GM23338 (cell line): ENCODE results near the gene SEPTIN6. TPM values are rescaled to one million over a fixed set of nuclear protein-coding genes. Genes with fewer than 3 reads are reported as not detected.
A peak's percentile ranks its signal among the peaks of the same experiment; 100 is the strongest.

ENCODE experiments used
- ATAC-seq: fragments of 200-7000 bp; cut with Tn5 transposase; 3 replicates; pipeline ENCODE4 v1.9.1; 2020
- DNase-seq: peaks from one replicate; pipeline ENCODE4 v3.0.0-alpha.2; 2015; ENCODE audit warnings: low spot score
- H2AFZ ChIP-seq: fragments of 200-600 bp; sonication (generic); 2 replicates; pipeline ENCODE4 v1.8.0; 2016; ENCODE audit warnings: antibody characterized with exemption, mild to moderate bottlenecking, moderate library complexity
- H3F3A ChIP-seq: fragments of 200-600 bp; sonication (generic); replicated peaks from 2 replicates; pipeline ENCODE4 v1.8.0; 2017; ENCODE audit warnings: antibody characterized with exemption, mixed run types, low read depth
- H3K27ac ChIP-seq: fragments of 200-600 bp; sonication (generic); 2 replicates; pipeline ENCODE4 v1.6.1; 2016; ENCODE audit warnings: low read depth
- H3K27me3 ChIP-seq: fragments of 200-600 bp; sonication (generic); 2 replicates; pipeline ENCODE4 v1.8.0; 2016; ENCODE audit warnings: mild to moderate bottlenecking, mixed run types, moderate library complexity; ENCODE audit not compliant: insufficient read depth
- H3K36me3 ChIP-seq: fragments of 200-600 bp; sonication (generic); 2 replicates; pipeline ENCODE4 v1.8.0; 2016; ENCODE audit warnings: mild to moderate bottlenecking; ENCODE audit not compliant: insufficient read depth
- H3K4me1 ChIP-seq: fragments of 200-600 bp; sonication (generic); 2 replicates; pipeline ENCODE4 v1.8.0; 2016; ENCODE audit warnings: mild to moderate bottlenecking, moderate library complexity; ENCODE audit not compliant: insufficient read depth
- H3K4me2 ChIP-seq: fragments of 200-600 bp; sonication (generic); 2 replicates; pipeline ENCODE4 v1.7.1; 2017; ENCODE audit warnings: mixed run types
- H3K4me3 ChIP-seq: fragments of 200-600 bp; sonication (generic); 2 replicates; pipeline ENCODE4 v1.6.1; 2016; ENCODE audit warnings: mixed run types
- H3K79me2 ChIP-seq: fragments of 200-600 bp; sonication (generic); replicated peaks from 2 replicates; pipeline ENCODE4 v1.8.0; 2017; ENCODE audit warnings: mild to moderate bottlenecking; ENCODE audit not compliant: insufficient read depth
- H3K9me2 ChIP-seq: fragments of 200-600 bp; sonication (generic); 2 replicates; pipeline ENCODE4 v1.8.0; 2017; ENCODE audit not compliant: insufficient read depth
- H4K20me1 ChIP-seq: fragments of 200-600 bp; sonication (generic); replicated peaks from 2 replicates; pipeline ENCODE4 v1.8.0; 2017; ENCODE audit warnings: mild to moderate bottlenecking; ENCODE audit not compliant: insufficient read depth
- H3K27ac Mint-ChIP-seq: 2 replicates; pipeline ENCODE4 v1.8.0; 2020; ENCODE audit warnings: inconsistent platforms, mild to moderate bottlenecking, moderate library complexity, mixed read lengths
- H3K27me3 Mint-ChIP-seq: 3 replicates; pipeline ENCODE4 v1.8.0; 2022; ENCODE audit warnings: low read depth, mild to moderate bottlenecking, moderate library complexity, mixed read lengths, inconsistent platforms; ENCODE audit not compliant: insufficient read depth, poor library complexity
- H3K36me3 Mint-ChIP-seq: 3 replicates; pipeline ENCODE4 v1.8.0; 2021; ENCODE audit warnings: low read depth, mild to moderate bottlenecking, inconsistent platforms, moderate library complexity, mixed read lengths
- H3K4me1 Mint-ChIP-seq: 3 replicates; pipeline ENCODE4 v1.8.0; 2020; ENCODE audit warnings: mild to moderate bottlenecking, inconsistent platforms, mixed read lengths
- H3K4me3 Mint-ChIP-seq: 3 replicates; pipeline ENCODE4 v1.8.0; 2021; ENCODE audit warnings: moderate library complexity, mild to moderate bottlenecking, inconsistent platforms, mixed read lengths
- H3K9me3 Mint-ChIP-seq: 3 replicates; pipeline ENCODE4 v1.8.0; 2020; ENCODE audit warnings: moderate library complexity, mild to moderate bottlenecking, inconsistent platforms, mixed read lengths
- CREB1 ChIP-seq: fragments of 250-450 bp; sonication (Bioruptor Pico); IDR thresholded peaks from 2 replicates; pipeline ENCODE4 v1.5.0; 2020; ENCODE audit warnings: low read depth, mild to moderate bottlenecking, moderate library complexity
- CTCF ChIP-seq, 2 experiments: fragments of 200-600 bp in 1 of 2; sonication (generic) in 1 of 2; conservative IDR thresholded peaks; 2 replicates each; pipeline versions ENCODE4 v1.5.1 to v1.6.1; 2016 to 2017; ENCODE audit warnings: antibody characterized with exemption in 2 of 2, low read depth in 2 of 2, mild to moderate bottlenecking in 2 of 2, moderate library complexity in 1 of 2
- EZH2 ChIP-seq: fragments of 200-600 bp; sonication (generic); IDR thresholded peaks from one replicate; pipeline ENCODE4 v1.8.0; 2017; ENCODE audit warnings: antibody characterized with exemption, mild to moderate bottlenecking, low read depth; ENCODE audit not compliant: unreplicated experiment
- EZH2phosphoT487 ChIP-seq: fragments of 200-600 bp; sonication (generic); IDR thresholded peaks from one replicate; pipeline ENCODE4 v1.8.1; 2018; ENCODE audit warnings: antibody characterized with exemption; ENCODE audit not compliant: unreplicated experiment
- JUNB ChIP-seq: IDR thresholded peaks from one replicate; pipeline ENCODE4 v1.6.1; 2016; ENCODE audit warnings: antibody characterized with exemption; ENCODE audit not compliant: unreplicated experiment
- NANOG ChIP-seq: IDR thresholded peaks from 2 replicates; pipeline ENCODE4 v1.6.1; 2016; ENCODE audit warnings: antibody characterized with exemption, borderline replicate concordance
- POLR2AphosphoS5 ChIP-seq: IDR thresholded peaks from 2 replicates; pipeline ENCODE4 v1.6.1; 2016; ENCODE audit warnings: antibody characterized with exemption, low read depth
- ZNF114 ChIP-seq: fragments of 250-450 bp; sonication (Bioruptor Pico); IDR thresholded peaks from 2 replicates; pipeline ENCODE4 v1.5.0; 2020; ENCODE audit warnings: mild to moderate bottlenecking, moderate library complexity
- polyA plus RNA-seq: library from polyadenylated mRNA; unstranded; fragments of >200 nt; fragmentation: Nextera tagmentation; extraction: Ambion mirVana; gene quantifications from 2 replicates; pipeline ENCODE4 v1.2.1, GENCODE V29; 2016
- total RNA-seq: library from RNA; depleted of rRNA; stranded (reverse); fragments of >200 nt; shearing (Covaris generic); gene quantifications from 2 replicates; pipeline ENCODE4 v1.2.3, GENCODE V29; 2014
- TF ChIP-seq, protein P1 (sequence below): fragments of 250-450 bp; sonication (Bioruptor Pico); IDR thresholded peaks from 2 replicates; pipeline ENCODE4 v1.5.0; 2020; ENCODE audit warnings: mild to moderate bottlenecking, moderate library complexity

The SEPTIN6 gene
- total and polyA plus RNA-seq, 2 experiments from 2014 or later: 37.0 to 43.6 TPM

DNA sequence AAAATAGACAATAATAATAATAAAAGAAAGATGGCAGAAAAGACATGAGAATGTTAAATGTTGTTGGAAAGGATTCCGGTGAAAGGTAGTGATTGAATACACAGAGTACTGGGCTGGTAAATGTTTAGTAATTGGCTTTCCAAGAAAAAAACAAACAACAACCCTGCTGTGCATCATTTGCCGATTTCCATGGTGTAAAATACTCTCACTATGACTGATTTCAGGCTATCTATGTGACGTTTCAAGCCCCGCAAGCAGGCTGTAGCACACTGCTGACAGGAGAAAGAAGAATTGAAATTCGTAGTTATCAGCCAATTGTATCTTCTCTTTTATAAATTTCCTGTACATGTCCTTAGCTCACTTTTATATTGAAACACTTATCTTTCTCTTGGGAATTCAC is 13.6 kb upstream of the SEPTIN6 start:
- no peaks in the 10 kb centered on the region for H3K27me3 ChIP-seq
- no peak overlapping the region for H2AFZ ChIP-seq
- Mint-ChIP-seq H3K4me1 (no peaks in the 10 kb centered on the region), H3K9me3 (no peaks in the 10 kb centered on the region; the same call in 2 of the 3 replicates), H3K27ac (no peak overlapping the region), H3K27me3 (peaks cover 2% of the 10 kb centered on the region), H3K4me3 (no peak overlapping the region), H3K36me3 (no peaks in the 10 kb centered on the region)
- TF ChIP-seq CREB1 (CRISPR knock-in tag) (no peak), ZNF114 (CRISPR knock-in tag) (no peak), CTCF (conservative IDR thresholded peaks at IDR 0.05; ENCODE audit: low read depth in 2 of 2) (no peak)
- H4K20me1 ChIP-seq: no peaks in the 10 kb centered on the region
- no peaks in the 10 kb centered on the region for H3K9me2 ChIP-seq
- no peak overlapping the region for H3K4me2 ChIP-seq
- no peaks in the 10 kb centered on the region for H3K79me2 ChIP-seq
- no peaks in the 10 kb centered on the region for H3F3A ChIP-seq
- H3K36me3 ChIP-seq: no peaks in the 10 kb centered on the region
- no peak overlapping the region for H3K4me3 ChIP-seq
- ATAC-seq (no peak), DNase-seq (no peak)
- no peak overlapping the region for H3K27ac ChIP-seq
- no peaks in the 10 kb centered on the region for H3K4me1 ChIP-seq

DNA sequence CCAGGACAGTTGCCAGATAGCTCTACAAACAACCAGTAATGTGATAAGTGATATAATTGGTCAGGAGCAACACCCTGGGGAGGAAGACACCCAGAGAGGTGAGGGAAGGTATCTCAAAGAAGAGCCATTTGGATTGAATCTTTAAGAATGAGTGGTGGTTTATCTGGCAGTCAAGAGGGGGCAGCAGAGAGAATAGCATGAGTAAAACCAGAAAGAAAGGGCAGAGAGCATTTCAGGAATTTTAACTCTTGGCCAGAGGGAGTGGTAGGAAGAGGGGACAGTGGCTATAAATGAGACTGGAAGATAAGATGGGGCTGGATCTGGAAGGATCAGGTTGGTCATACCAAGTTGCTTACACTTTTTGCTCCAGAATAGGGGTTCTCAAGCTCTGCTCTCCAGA is 5.9 kb upstream of the SEPTIN6 start:
- H3K4me3 ChIP-seq: no peak overlapping the region
- H3K9me2 ChIP-seq: no peaks in the 10 kb centered on the region
- no peaks in the 10 kb centered on the region for H3K36me3 Mint-ChIP-seq
- H3K27ac Mint-ChIP-seq: no peak overlapping the region
- DNase-seq: peak; percentile 82
- H3K79me2 ChIP-seq: no peaks in the 10 kb centered on the region
- peak; percentile 15; the same call in 2 of the 3 replicates for ATAC-seq
- H3K4me1 ChIP-seq: no peaks in the 10 kb centered on the region
- H3K36me3 ChIP-seq: no peaks in the 10 kb centered on the region
- no peak overlapping the region for H3K4me2 ChIP-seq
- no peak overlapping the region for H2AFZ ChIP-seq
- H3K27me3 ChIP-seq: peaks cover 21% of the 10 kb centered on the region
- H3K4me3 Mint-ChIP-seq: no peak overlapping the region
- peaks cover 32% of the 10 kb centered on the region for H3K4me1 Mint-ChIP-seq
- no peaks in the 10 kb centered on the region for H3F3A ChIP-seq
- peaks cover 18% of the 10 kb centered on the region for H3K27me3 Mint-ChIP-seq
- no peaks in the 10 kb centered on the region for H4K20me1 ChIP-seq
- H3K27ac ChIP-seq: no peak overlapping the region
- no peaks in the 10 kb centered on the region for H3K9me3 Mint-ChIP-seq
- no peak for TF ChIP-seq JUNB
- TF ChIP-seq NANOG: no peak
- TF ChIP-seq, protein P1, sequence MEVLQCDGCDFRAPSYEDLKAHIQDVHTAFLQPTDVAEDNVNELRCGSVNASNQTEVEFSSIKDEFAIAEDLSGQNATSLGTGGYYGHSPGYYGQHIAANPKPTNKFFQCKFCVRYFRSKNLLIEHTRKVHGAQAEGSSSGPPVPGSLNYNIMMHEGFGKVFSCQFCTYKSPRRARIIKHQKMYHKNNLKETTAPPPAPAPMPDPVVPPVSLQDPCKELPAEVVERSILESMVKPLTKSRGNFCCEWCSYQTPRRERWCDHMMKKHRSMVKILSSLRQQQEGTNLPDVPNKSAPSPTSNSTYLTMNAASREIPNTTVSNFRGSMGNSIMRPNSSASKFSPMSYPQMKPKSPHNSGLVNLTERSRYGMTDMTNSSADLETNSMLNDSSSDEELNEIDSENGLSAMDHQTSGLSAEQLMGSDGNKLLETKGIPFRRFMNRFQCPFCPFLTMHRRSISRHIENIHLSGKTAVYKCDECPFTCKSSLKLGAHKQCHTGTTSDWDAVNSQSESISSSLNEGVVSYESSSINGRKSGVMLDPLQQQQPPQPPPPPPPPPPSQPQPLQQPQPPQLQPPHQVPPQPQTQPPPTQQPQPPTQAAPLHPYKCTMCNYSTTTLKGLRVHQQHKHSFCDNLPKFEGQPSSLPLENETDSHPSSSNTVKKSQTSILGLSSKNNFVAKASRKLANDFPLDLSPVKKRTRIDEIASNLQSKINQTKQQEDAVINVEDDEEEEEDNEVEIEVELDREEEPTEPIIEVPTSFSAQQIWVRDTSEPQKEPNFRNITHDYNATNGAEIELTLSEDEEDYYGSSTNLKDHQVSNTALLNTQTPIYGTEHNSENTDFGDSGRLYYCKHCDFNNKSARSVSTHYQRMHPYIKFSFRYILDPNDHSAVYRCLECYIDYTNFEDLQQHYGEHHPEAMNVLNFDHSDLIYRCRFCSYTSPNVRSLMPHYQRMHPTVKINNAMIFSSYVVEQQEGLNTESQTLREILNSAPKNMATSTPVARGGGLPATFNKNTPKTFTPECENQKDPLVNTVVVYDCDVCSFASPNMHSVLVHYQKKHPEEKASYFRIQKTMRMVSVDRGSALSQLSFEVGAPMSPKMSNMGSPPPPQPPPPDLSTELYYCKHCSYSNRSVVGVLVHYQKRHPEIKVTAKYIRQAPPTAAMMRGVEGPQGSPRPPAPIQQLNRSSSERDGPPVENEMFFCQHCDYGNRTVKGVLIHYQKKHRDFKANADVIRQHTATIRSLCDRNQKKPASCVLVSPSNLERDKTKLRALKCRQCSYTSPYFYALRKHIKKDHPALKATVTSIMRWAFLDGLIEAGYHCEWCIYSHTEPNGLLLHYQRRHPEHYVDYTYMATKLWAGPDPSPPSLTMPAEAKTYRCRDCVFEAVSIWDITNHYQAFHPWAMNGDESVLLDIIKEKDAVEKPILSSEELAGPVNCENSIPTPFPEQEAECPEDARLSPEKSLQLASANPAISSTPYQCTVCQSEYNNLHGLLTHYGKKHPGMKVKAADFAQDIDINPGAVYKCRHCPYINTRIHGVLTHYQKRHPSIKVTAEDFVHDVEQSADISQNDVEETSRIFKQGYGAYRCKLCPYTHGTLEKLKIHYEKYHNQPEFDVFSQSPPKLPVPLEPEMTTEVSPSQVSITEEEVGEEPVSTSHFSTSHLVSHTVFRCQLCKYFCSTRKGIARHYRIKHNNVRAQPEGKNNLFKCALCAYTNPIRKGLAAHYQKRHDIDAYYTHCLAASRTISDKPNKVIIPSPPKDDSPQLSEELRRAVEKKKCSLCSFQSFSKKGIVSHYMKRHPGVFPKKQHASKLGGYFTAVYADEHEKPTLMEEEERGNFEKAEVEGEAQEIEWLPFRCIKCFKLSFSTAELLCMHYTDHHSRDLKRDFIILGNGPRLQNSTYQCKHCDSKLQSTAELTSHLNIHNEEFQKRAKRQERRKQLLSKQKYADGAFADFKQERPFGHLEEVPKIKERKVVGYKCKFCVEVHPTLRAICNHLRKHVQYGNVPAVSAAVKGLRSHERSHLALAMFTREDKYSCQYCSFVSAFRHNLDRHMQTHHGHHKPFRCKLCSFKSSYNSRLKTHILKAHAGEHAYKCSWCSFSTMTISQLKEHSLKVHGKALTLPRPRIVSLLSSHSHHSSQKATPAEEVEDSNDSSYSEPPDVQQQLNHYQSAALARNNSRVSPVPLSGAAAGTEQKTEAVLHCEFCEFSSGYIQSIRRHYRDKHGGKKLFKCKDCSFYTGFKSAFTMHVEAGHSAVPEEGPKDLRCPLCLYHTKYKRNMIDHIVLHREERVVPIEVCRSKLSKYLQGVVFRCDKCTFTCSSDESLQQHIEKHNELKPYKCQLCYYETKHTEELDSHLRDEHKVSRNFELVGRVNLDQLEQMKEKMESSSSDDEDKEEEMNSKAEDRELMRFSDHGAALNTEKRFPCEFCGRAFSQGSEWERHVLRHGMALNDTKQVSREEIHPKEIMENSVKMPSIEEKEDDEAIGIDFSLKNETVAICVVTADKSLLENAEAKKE (CRISPR knock-in tag): no peak
- no peak for TF ChIP-seq POLR2AphosphoS5
- peak; percentile 57 to 61 for TF ChIP-seq CTCF (conservative IDR thresholded peaks at IDR 0.05; ENCODE audit: low read depth in 2 of 2)
- TF ChIP-seq ZNF114 (CRISPR knock-in tag): no peak
- TF ChIP-seq EZH2phosphoT487: no peak
- TF ChIP-seq EZH2: no peak
